SJSA1 (cell line): ENCODE measurements around the gene CDYL. TPM values are rescaled to one million over a fixed set of nuclear protein-coding genes. Genes with fewer than 3 reads are reported as not detected.

Experiments used
- DNase-seq, 2 experiments: peaks; one replicate each; pipeline ENCODE4 v3.0.0-alpha.2; 2015 to 2020; ENCODE audit warnings: low spot score in 2 of 2, low read depth in 1 of 2
- H3K27ac ChIP-seq: fragments of 250-450 bp; sonication (Bioruptor Pico); 2 replicates; pipeline ENCODE4 v1.5.1; 2020; ENCODE audit warnings: mild to moderate bottlenecking, moderate library complexity
- H3K27me3 ChIP-seq: fragments of 250-450 bp; sonication (Bioruptor Pico); replicated peaks from 2 replicates; pipeline ENCODE4 v1.5.1; 2020; ENCODE audit warnings: mild to moderate bottlenecking, moderate library complexity
- H3K36me3 ChIP-seq: fragments of 250-450 bp; sonication (Bioruptor Pico); 2 replicates; pipeline ENCODE4 v1.5.1; 2020; ENCODE audit warnings: mild to moderate bottlenecking
- H3K4me1 ChIP-seq: fragments of 250-450 bp; sonication (Bioruptor Pico); replicated peaks from 2 replicates; pipeline ENCODE4 v1.6.1; 2021; ENCODE audit warnings: mild to moderate bottlenecking
- H3K4me3 ChIP-seq: fragments of 250-450 bp; sonication (Bioruptor Pico); 2 replicates; pipeline ENCODE4 v1.5.1; 2020; ENCODE audit warnings: mild to moderate bottlenecking
- H3K9me3 ChIP-seq: fragments of 250-450 bp; sonication (Bioruptor Pico); replicated peaks from 2 replicates; pipeline ENCODE4 v1.5.1; 2020; ENCODE audit warnings: mild to moderate bottlenecking
- total RNA-seq: library from RNA; depleted of rRNA; stranded (reverse); fragments of >200 nt; shearing (Covaris generic); gene quantifications from 2 replicates; pipeline ENCODE4 v1.2.3, GENCODE V29; 2014

Gene CDYL
- total RNA-seq, 1 experiment from 2014 or later, result 36.1 TPM

- no peak overlapping the region for H3K4me3 ChIP-seq
- no peak for DNase-seq
- H3K4me1 ChIP-seq, result 0 out of 2 replicates have a peak, but pooled peaks cover 6% of the 10 kb centered on the region
- no peaks in the 10 kb centered on the region for H3K27me3 ChIP-seq
- no peaks in the 10 kb centered on the region for H3K9me3 ChIP-seq
- H3K36me3 ChIP-seq, result no peaks in the 10 kb centered on the region; the same call in 1 of the 2 replicates
- no peak overlapping the region for H3K27ac ChIP-seq
Measured at GRCh38 chr6:4801491-4802110, 25.4 kb downstream of the CDYL start.

DNA sequence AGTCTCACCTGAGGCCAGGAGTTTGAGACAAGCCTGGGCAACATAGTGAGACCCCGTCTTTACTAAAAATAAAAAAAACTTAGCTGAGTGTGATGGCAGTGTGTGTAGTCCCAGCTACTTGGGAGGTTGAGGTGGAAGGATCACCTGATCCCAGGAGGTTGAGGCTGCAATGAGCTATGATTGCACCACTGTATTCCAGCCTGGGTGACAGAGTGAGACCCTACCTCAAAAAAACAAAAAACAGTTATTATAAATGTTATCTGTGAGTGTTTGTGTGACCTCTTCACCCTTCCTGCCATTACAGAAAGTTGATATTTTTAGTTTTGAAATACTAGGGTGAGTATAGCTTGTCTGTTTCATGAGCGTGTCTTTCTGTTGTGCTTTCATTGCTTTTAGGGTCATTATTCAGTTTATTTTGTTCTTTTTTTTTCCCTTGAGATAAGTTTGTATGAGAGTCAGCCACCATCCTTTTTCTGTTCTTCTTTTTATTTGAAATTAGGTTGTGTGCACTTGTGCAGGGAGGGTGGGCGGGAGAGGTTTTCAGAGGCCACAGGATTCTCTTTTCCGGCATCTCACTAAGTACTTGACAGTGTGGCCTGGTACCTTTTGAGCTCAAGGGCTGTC is 26.2 kb downstream of the CDYL start:
- Histone ChIP-seq H3K36me3 (no peaks in the 10 kb centered on the region; the same call in 1 of the 2 replicates), H3K27me3 (no peaks in the 10 kb centered on the region), H3K9me3 (no peaks in the 10 kb centered on the region), H3K4me1 (0 out of 2 replicates have a peak, but pooled peaks cover 6% of the 10 kb centered on the region), H3K4me3 (no peak overlapping the region), H3K27ac (no peak overlapping the region)
- no peak for DNase-seq

DNA sequence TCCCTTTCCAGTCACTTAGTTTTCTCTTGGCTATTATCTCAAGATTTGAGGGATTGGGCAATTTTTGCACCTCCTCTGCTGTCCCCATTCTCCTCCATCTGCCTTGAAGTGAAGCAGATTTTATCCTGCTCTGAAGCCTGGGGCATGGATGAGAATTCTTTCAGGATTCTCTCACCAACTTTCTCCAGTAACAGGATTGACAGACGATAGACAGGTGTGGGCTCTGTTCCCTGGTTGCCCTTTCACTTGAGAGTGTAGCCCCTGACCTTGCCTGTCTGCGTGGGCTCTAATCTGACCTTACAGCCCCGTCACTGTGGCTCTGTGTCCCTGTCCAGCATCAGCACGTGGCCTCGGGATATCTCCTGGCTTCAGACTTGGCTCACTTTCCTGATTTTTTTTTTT is 27.1 kb downstream of the CDYL start:
- no peaks in the 10 kb centered on the region for H3K27me3 ChIP-seq
- H3K4me1 ChIP-seq, result 0 out of 2 replicates have a peak, but pooled peaks cover 6% of the 10 kb centered on the region
- H3K27ac ChIP-seq, result no peak overlapping the region
- DNase-seq, result no peak
- H3K9me3 ChIP-seq, result no peaks in the 10 kb centered on the region
- peaks cover 3% of the 10 kb centered on the region for H3K36me3 ChIP-seq
- no peak overlapping the region for H3K4me3 ChIP-seq

DNA sequence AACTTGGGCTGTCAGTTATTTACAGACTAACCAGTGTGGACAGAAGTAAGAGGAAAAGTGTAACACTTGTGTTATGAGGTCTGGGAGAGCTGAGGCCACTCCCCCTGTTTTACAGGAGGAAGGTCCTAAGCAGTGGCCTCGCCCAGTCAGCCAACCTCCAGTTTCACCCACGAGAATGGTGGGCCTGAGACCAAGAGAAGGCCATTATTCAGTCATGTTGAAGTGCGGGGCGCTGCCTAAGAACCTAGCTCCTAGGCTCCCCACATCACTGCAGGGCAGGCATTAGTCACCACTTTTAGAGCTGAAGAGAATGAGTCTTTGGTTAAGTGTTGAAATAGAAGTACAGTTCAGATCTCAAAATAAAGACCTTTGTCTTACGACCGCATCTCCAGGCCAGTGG is 27.9 kb downstream of the CDYL start:
- no peak overlapping the region for H3K4me3 ChIP-seq
- DNase-seq, result peak in 1 of 2 experiments; percentile 10
- no peaks in the 10 kb centered on the region for H3K27me3 ChIP-seq
- H3K27ac ChIP-seq, result no peak overlapping the region
- H3K4me1 ChIP-seq, result 0 out of 2 replicates have a peak, but pooled peaks cover 6% of the 10 kb centered on the region
- no peaks in the 10 kb centered on the region for H3K9me3 ChIP-seq
- H3K36me3 ChIP-seq, result peaks cover 6% of the 10 kb centered on the region

DNA sequence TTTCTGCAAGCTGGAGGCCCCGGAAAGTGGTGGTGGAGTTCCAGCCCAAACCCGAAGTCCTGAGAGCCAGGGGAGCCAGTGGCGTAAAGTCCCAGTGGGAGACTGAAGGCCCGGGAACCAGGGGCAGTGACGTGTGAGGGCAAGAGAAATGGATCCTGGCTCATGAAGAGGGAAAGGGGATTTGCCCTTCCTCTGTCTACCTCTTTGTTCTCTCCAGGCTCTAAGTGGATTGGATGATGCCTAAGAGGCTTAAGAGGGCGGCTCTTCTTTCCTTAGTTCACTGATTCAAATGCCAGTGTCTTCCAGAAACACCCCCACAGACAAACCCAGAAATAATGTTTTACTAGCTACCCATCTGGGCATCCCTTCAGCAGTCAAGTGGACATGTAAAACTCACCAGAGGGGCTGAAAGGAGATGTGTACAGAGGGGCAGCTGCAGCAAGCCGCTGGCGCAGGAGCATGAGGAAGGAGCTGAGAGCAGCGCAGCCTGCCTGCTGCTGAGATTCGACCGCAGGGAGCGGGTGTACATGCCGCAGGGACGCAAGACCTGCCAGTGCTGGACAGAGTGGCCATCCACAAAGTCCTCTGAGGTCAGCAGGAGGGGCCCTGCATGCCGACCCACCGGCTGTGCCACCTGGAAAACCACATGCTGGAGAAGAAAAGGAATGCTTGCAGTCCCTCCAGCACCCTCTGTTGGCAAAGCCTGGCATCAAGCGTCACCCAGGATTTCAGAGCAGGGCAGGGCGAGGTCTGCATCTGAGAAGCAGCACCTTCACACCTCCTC is 29.5 kb downstream of the CDYL start:
- Histone ChIP-seq H3K27ac (no peak overlapping the region), H3K36me3 (peaks cover 6% of the 10 kb centered on the region), H3K4me1 (peaks cover 15% of the 10 kb centered on the region), H3K9me3 (no peaks in the 10 kb centered on the region), H3K4me3 (no peak overlapping the region), H3K27me3 (no peaks in the 10 kb centered on the region)
- DNase-seq, result peak in 1 of 2 experiments; percentile 44

GRCh38 chr6:4806337-4806725 is 30.1 kb downstream of the CDYL start:
- no peak for DNase-seq
- no peaks in the 10 kb centered on the region for H3K27me3 ChIP-seq
- no peak overlapping the region for H3K4me3 ChIP-seq
- no peak overlapping the region for H3K27ac ChIP-seq
- H3K4me1 ChIP-seq, result peaks cover 21% of the 10 kb centered on the region
- no peaks in the 10 kb centered on the region for H3K9me3 ChIP-seq
- H3K36me3 ChIP-seq, result peaks cover 6% of the 10 kb centered on the region

DNA sequence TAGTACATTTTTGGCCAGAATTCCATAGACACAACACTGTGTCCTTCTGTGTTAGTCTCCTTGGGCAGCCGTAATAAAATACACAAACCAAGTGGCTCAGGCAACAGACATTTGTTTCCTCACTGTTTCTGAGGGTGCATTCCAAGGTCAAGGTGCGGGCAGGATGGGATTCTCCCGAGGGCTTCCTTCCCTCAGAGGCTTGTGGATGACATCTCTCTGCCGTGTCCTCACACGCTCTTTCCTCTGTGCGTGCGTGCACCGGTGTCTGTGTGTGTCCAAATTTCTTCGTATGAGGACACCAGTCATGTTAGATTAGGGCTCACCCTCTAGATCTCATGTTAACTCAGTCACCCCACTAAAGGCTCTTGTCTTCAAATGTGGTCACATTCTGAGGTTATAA is 30.6 kb downstream of the CDYL start:
- Histone ChIP-seq H3K4me1 (peaks cover 24% of the 10 kb centered on the region), H3K36me3 (peaks cover 6% of the 10 kb centered on the region), H3K4me3 (no peak overlapping the region), H3K9me3 (no peaks in the 10 kb centered on the region), H3K27me3 (no peaks in the 10 kb centered on the region), H3K27ac (no peak overlapping the region)
- no peak for DNase-seq

DNA sequence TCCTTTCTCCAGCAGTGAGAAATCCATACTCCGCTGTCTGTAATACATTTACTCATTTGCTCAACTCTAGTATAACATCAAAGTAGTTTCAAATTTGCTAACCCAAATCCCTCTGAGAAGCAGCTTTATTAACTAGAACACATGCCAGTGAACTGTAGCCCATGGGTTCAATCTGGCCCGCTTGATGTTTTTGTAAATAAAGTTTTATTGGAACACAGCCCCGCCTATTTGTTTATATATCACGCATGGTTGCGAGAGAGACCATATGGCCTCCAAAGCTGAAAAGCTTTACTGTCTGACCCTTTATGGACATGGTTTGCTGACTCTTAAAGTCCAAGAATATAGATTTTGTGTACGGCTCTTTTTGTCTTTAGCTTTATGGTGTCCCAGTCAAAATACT is 32.2 kb downstream of the CDYL start:
- Histone ChIP-seq H3K4me1 (peaks cover 30% of the 10 kb centered on the region), H3K27me3 (no peaks in the 10 kb centered on the region), H3K4me3 (no peak overlapping the region), H3K36me3 (peaks cover 6% of the 10 kb centered on the region), H3K27ac (no peak overlapping the region), H3K9me3 (no peaks in the 10 kb centered on the region)
- no peak for DNase-seq

DNA sequence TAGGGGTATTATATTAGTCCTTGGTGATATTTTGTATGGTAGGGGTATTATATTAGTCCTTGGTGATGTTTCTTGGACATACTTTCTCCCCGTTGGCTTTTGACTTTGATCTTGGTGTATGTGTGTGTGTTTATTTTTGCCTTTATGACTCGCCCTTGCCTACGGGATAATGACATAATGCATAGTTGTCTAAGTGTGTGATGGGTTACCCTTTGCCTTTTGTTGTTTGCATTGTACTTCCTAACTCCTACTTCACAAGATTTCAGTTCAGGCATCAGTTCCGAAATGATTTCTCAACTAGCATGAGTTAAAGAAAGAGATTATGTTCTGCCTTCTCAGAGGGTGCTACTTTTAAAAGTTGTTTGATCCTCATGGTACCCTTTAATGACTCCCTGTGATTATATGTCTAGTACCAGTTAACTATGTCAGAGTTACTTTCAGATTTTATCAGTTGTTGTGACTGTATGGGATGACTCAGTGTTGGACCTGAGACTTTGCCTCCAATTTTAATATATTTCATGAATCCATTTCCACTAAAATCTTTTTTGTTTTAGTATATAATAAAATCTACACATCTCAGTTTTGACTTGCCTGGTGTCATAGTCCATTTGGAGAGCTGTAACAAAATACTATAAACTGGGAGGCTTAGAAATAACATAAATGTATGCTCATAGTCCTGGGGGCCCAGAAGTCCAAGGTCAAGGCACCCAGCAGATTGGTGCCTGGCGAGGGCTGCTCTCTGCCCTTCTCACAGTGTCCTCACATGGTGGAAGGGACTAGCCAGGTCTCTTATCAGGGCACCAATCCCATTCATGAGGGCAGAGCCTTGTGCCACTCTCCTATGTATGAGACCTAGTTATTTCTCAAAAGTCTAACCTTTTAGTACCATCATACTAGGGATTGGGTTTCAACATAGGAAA is 34.1 kb downstream of the CDYL start:
- Histone ChIP-seq H3K27ac (peak overlapping the region; percentile 34), H3K27me3 (no peaks in the 10 kb centered on the region), H3K4me3 (no peak overlapping the region), H3K4me1 (peaks cover 24% of the 10 kb centered on the region), H3K36me3 (peaks cover 6% of the 10 kb centered on the region), H3K9me3 (no peaks in the 10 kb centered on the region)
- peak in 1 of 2 experiments; percentile 42 for DNase-seq

- Histone ChIP-seq H3K36me3 (peaks cover 6% of the 10 kb centered on the region), H3K4me1 (peaks cover 24% of the 10 kb centered on the region), H3K9me3 (no peaks in the 10 kb centered on the region), H3K27me3 (no peaks in the 10 kb centered on the region), H3K27ac (no peak overlapping the region), H3K4me3 (no peak overlapping the region)
- peak in 1 of 2 experiments; percentile 42 for DNase-seq
Measured at GRCh38 chr6:4812068-4812467, 35.9 kb downstream of the CDYL start.

DNA sequence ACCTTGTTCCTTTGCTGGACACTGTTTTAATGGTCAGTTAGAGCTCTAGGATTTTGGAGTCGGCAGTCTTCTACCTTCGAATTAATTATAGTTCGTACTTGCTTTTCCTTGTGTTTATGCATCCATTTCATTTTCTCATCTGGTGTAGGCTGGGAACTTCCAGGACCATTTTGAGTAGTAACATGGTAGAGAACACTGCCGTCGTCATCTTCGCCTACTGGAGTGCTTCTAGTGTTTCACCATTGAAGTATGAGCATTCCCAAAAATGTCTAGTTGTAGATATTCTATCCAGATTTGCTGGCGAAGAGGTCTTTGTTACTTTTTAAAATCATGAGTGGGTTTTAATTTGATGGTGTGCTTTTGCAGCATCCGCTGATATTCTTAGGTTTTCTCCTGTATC is 36.9 kb downstream of the CDYL start:
- no peaks in the 10 kb centered on the region for H3K9me3 ChIP-seq
- no peak overlapping the region for H3K27ac ChIP-seq
- no peak overlapping the region for H3K4me3 ChIP-seq
- peaks cover 6% of the 10 kb centered on the region for H3K36me3 ChIP-seq
- H3K27me3 ChIP-seq, result no peaks in the 10 kb centered on the region
- no peak for DNase-seq
- H3K4me1 ChIP-seq, result peaks cover 24% of the 10 kb centered on the region

- Histone ChIP-seq H3K9me3 (no peaks in the 10 kb centered on the region), H3K4me1 (peaks cover 24% of the 10 kb centered on the region), H3K4me3 (no peak overlapping the region), H3K27ac (no peak overlapping the region), H3K27me3 (no peaks in the 10 kb centered on the region), H3K36me3 (no peaks in the 10 kb centered on the region; the same call in 1 of the 2 replicates)
- DNase-seq, result no peak
Measured at GRCh38 chr6:4814212-4814611, 38.0 kb downstream of the CDYL start.

DNA sequence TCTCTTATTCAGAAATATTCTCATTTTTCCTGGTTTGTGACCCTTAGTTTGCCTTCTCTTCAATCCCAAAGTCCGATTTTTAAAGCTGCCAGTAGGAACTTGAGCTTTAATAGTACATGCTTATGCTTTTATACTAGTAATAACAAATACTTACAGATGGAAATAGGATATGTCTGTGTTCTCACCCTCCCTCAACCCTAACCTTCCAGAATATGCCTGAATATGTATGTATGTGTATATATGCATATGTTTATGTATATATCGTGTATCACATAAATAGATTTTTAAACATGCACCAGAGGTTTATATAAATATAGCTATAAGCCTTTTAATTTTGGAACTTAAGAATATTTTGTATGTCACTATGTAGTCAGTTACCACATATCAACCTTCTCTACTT is 38.8 kb downstream of the CDYL start:
- no peak overlapping the region for H3K4me3 ChIP-seq
- peaks cover 27% of the 10 kb centered on the region for H3K4me1 ChIP-seq
- H3K9me3 ChIP-seq, result no peaks in the 10 kb centered on the region; the same call in 1 of the 2 replicates
- DNase-seq, result no peak
- no peaks in the 10 kb centered on the region; the same call in 1 of the 2 replicates for H3K36me3 ChIP-seq
- H3K27me3 ChIP-seq, result no peaks in the 10 kb centered on the region
- no peak overlapping the region for H3K27ac ChIP-seq
